Measurements from ENCODE around the gene SLC17A5.

SLC17A5 gene, protein sequence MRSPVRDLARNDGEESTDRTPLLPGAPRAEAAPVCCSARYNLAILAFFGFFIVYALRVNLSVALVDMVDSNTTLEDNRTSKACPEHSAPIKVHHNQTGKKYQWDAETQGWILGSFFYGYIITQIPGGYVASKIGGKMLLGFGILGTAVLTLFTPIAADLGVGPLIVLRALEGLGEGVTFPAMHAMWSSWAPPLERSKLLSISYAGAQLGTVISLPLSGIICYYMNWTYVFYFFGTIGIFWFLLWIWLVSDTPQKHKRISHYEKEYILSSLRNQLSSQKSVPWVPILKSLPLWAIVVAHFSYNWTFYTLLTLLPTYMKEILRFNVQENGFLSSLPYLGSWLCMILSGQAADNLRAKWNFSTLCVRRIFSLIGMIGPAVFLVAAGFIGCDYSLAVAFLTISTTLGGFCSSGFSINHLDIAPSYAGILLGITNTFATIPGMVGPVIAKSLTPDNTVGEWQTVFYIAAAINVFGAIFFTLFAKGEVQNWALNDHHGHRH

DNA sequence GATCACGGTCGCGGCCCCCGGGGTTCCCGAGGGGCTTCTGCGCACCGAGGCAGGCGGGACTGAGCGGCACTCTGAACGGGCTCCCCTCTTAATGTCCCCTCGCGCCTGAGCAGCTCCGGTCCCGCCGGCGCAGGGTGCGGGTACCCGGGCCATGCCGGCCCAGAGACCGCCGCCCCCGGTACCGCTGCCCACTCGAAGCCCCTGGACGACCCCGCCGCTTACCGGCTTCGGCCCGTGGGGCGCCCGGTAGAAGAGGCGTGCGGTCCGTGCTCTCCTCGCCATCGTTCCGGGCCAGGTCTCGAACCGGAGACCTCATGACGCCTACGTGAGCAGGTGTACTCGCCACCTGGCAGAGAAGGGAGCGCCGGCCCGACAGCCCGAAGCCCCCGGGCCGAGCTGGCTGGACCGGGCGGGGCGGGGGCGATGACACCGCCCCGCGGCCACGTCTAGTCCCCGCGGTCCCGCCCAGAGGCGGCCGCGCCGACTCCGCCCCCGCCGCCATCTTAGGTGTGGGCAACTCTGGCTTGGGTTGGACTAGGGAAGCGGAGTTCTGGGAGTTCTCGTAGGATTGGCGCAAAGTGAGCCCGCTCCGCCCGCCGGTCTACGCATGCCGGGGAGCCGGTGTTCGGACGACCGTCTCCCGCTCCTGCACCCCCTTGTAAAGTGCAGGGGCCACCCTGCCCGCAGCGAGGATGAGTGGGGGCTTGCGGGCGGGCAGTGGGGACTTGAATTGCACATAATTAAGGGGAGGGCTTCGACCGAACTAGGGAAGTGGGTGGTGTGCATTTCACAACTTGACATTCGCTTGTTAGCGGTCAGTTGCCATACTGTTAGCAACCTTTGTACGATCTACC lies at the start of gene SLC17A5:
Gene SLC17A5, minus strand, starts transcription at position 422 of the 854 bp plus-strand sequence. Its CDS starts 106 bp downstream, at position 316.
- DNase-seq (ENCODE audit: low spot score): peak; percentile 96
- in situ Hi-C loops (cut with MboI; ENCODE audit: low sequenced_read_pairs, unreplicated experiment): no loop called here
- TF ChIP-seq, protein P1, sequence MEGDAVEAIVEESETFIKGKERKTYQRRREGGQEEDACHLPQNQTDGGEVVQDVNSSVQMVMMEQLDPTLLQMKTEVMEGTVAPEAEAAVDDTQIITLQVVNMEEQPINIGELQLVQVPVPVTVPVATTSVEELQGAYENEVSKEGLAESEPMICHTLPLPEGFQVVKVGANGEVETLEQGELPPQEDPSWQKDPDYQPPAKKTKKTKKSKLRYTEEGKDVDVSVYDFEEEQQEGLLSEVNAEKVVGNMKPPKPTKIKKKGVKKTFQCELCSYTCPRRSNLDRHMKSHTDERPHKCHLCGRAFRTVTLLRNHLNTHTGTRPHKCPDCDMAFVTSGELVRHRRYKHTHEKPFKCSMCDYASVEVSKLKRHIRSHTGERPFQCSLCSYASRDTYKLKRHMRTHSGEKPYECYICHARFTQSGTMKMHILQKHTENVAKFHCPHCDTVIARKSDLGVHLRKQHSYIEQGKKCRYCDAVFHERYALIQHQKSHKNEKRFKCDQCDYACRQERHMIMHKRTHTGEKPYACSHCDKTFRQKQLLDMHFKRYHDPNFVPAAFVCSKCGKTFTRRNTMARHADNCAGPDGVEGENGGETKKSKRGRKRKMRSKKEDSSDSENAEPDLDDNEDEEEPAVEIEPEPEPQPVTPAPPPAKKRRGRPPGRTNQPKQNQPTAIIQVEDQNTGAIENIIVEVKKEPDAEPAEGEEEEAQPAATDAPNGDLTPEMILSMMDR (IDR thresholded peaks at IDR 0.05; ENCODE audit: borderline replicate concordance, control extremely low read depth, extremely low read depth, insufficient read depth, missing control alignments): no peak

DNA sequence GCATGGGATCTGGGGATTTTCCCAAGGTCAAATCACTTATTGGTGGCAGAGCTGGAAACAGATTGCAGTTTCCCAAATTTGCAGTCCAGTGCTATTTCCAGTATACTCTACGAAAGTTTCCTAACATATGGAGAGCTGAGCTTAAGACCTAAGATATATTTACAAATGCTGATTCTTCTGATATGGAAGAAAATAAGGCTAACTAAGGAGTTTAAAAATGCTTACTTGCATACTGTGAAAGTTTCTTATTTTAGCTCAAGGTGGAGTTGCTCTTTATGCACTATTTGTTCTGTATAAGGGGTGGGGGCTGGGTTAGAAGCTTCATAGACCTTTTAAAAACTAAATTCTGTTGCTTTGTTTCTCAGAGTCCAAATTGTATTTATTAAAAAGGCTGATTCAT lies 49.7 kb upstream of the SLC17A5 start:
- in situ Hi-C loops (cut with MboI; ENCODE audit: low sequenced_read_pairs, unreplicated experiment): no loop called here
- TF ChIP-seq, protein P1 (IDR thresholded peaks at IDR 0.05; ENCODE audit: borderline replicate concordance, control extremely low read depth, extremely low read depth, insufficient read depth, missing control alignments): no peak
- no peak for DNase-seq (ENCODE audit: low spot score)

DNA sequence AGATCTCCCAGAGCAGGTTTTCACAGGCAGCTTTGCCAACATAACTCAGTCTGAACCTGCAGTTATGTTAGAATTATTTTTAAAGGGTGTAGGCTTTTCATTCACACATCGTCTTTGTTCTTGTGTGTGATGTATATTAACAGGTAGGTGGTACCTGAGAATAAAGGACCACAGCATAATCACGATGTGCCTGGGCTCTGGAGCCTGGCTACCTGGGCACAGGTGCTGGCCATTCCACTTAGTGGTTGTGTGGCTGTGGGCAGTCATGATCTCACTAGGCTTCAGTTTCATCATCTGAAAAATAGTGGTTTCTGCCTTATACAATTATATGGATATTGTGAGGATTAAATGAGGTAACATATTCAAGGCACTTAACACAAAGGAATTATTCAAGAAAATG lies 48.7 kb upstream of the SLC17A5 start:
- in situ Hi-C loops (cut with MboI; ENCODE audit: low sequenced_read_pairs, unreplicated experiment): no loop called here
- TF ChIP-seq, protein P1 (IDR thresholded peaks at IDR 0.05; ENCODE audit: borderline replicate concordance, control extremely low read depth, extremely low read depth, insufficient read depth, missing control alignments): no peak

DNA sequence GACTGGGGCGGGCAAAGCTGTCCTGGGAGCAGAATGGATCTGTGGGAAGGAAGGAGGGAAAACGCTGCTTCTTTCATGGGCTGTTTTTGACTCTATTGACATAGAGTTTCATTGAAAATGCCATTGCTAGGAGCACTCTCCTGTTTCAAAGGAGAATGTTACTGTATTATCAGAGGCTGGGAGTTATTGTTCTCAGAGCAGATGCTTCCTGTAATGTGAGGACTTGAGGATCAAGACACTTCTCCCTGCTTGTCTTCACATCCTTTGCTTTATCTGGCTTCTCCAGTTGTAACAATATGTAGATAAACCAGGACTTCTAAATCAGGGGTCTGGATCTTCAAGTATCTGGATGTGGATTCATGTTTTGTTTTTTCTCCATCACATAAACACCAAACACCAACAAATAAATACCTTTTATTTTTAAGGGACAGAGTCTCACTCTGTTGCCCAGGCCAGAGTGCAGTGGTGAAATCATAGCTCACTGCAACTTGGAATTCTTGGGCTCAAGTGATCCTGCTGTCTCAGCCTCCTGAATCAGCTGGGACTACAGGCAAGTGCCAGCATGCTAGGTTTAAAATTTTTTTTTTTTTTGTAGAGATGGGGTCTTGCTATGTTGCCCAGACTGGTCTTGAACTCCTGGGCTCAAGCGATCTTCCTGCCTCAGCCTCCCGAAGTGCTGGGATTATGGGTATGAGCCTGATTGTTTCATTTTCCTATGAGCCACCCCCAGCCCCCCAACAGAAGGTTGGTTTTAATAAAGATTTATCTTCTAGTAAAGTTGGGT lies 46.1 kb upstream of the SLC17A5 start:
- DNase-seq (ENCODE audit: low spot score): no peak
- in situ Hi-C loops (cut with MboI; ENCODE audit: low sequenced_read_pairs, unreplicated experiment): no loop called here
- TF ChIP-seq, protein P1 (IDR thresholded peaks at IDR 0.05; ENCODE audit: borderline replicate concordance, control extremely low read depth, extremely low read depth, insufficient read depth, missing control alignments): no peak

More for the DNA sequence above, 48.7 kb upstream of the SLC17A5 start:
- no peak for DNase-seq (ENCODE audit: low spot score)

DNA sequence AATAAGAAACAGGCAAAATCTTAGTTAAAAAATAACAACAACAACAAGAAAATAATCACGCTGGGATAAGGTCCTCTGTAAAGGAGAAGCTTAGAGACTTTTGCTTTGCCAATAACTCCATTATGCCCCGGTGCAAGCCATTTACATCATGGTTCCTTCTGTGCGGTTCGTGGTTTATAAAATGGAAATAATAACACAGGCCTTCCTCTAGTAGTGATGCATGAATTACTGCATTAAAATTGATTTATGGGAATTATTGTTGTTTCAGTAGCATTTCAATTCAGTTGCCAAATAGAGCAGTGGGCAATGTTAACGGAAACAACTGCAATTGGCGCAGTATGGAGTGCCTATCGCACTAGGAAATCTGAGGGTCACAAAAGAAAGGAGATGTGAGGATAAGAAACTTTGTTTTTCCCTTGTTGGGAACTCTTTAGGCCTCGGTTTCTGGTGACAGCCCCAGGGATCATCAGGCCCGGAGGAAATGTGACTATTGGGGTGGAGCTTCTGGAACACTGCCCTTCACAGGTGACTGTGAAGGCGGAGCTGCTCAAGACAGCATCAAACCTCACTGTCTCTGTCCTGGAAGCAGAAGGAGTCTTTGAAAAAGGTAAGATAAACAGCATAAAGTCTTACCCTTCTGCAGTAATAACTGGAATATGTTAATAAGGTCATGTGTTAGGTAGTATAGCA lies 43.3 kb upstream of the SLC17A5 start:
- no peak for DNase-seq (ENCODE audit: low spot score)
- TF ChIP-seq, protein P1 (IDR thresholded peaks at IDR 0.05; ENCODE audit: borderline replicate concordance, control extremely low read depth, extremely low read depth, insufficient read depth, missing control alignments): no peak

More for the DNA sequence above, 43.3 kb upstream of the SLC17A5 start:
- in situ Hi-C loops (cut with MboI; ENCODE audit: low sequenced_read_pairs, unreplicated experiment): no loop called here
